ENCODE measurements around the gene CIAO3. TPM values are rescaled to one million over a fixed set of nuclear protein-coding genes. Genes with fewer than 3 reads are reported as not detected.
A peak's percentile ranks its signal among the peaks of the same experiment; 100 is the strongest.

Gene CIAO3
- total RNA-seq, 1 experiment from 2014 or later, result 44.5 TPM

GRCh38 chr16:725463-726187 lies 15.2 kb downstream of the CIAO3 start:
- H3K9me3 ChIP-seq, result no peaks in the 10 kb centered on the region
- H3K36me3 ChIP-seq (ENCODE audit: control insufficient read depth, insufficient read depth, low read length), result no peaks in the 10 kb centered on the region
- Mint-ChIP-seq H3K36me3 (ENCODE audit: insufficient read depth, unreplicated experiment) (peaks cover 11% of the 10 kb centered on the region), H3K27ac (ENCODE audit: unreplicated experiment) (no peak overlapping the region), H3K27me3 (ENCODE audit: insufficient read depth, unreplicated experiment) (no peaks in the 10 kb centered on the region), H3K4me1 (ENCODE audit: low read depth, unreplicated experiment) (no peaks in the 10 kb centered on the region), H3K9me3 (ENCODE audit: unreplicated experiment) (no peaks in the 10 kb centered on the region), H3K4me3 (ENCODE audit: unreplicated experiment) (peak overlapping the region; percentile 64)
- peaks cover 11% of the 10 kb centered on the region for H3K4me1 ChIP-seq
- BruUV-seq (replicated peaks), result no TSS peak
- CTCF ChIA-PET, result interaction anchor here (0.9 to 1.5 kb wide), 2 partner anchors 10 to 19 kb away, joined by 3 to 4 read pairs; no protein-coding TSS in a partner anchor
- no peak overlapping the region for H3K4me3 ChIP-seq (ENCODE audit: low read depth, low read length)
- POLR2A ChIA-PET, result no interaction called here
- H3K27me3 ChIP-seq (replicated peaks; ENCODE audit: control insufficient read depth, insufficient read depth, low read length), result no peaks in the 10 kb centered on the region
- intact Hi-C loops (cut with micrococcal nuclease; ENCODE audit: unreplicated experiment), result no loop called here
- DNase-seq, result no peak
- TF ChIP-seq CTCF (IDR thresholded peaks at IDR 0.05; ENCODE audit: insufficient read depth in 1 of 2, low read depth in 1 of 2, low read length in 1 of 2, severe bottlenecking in 1 of 2, unreplicated experiment in 1 of 2), result no peak

- Mint-ChIP-seq H3K36me3 (ENCODE audit: insufficient read depth, unreplicated experiment) (peaks cover 11% of the 10 kb centered on the region), H3K4me1 (ENCODE audit: low read depth, unreplicated experiment) (no peaks in the 10 kb centered on the region), H3K4me3 (ENCODE audit: unreplicated experiment) (no peak overlapping the region), H3K9me3 (ENCODE audit: unreplicated experiment) (no peaks in the 10 kb centered on the region), H3K27me3 (ENCODE audit: insufficient read depth, unreplicated experiment) (no peaks in the 10 kb centered on the region), H3K27ac (ENCODE audit: unreplicated experiment) (no peak overlapping the region)
- H3K4me1 ChIP-seq, result peaks cover 13% of the 10 kb centered on the region
- intact Hi-C loops (cut with micrococcal nuclease; ENCODE audit: unreplicated experiment), result no loop called here
- no peaks in the 10 kb centered on the region for H3K9me3 ChIP-seq
- H3K4me3 ChIP-seq (ENCODE audit: low read depth, low read length), result no peak overlapping the region
- ChIA-PET POLR2A (no interaction called here), CTCF (interaction anchor here (0.6 to 1.0 kb wide), 3 partner anchors 9 to 76 kb away, joined by 3 to 12 read pairs (median 3); no protein-coding TSS in a partner anchor)
- DNase-seq, result no peak
- H3K36me3 ChIP-seq (ENCODE audit: control insufficient read depth, insufficient read depth, low read length), result no peaks in the 10 kb centered on the region
- H3K27me3 ChIP-seq (replicated peaks; ENCODE audit: control insufficient read depth, insufficient read depth, low read length), result no peaks in the 10 kb centered on the region
- TF ChIP-seq CTCF (IDR thresholded peaks at IDR 0.05; ENCODE audit: insufficient read depth in 1 of 2, low read depth in 1 of 2, low read length in 1 of 2, severe bottlenecking in 1 of 2, unreplicated experiment in 1 of 2), result no peak
- BruUV-seq (replicated peaks), result no TSS peak
Measured at GRCh38 chr16:725041-725376, 15.8 kb downstream of the CIAO3 start.

GRCh38 chr16:724188-725040 lies 16.4 kb downstream of the CIAO3 start:
- no peak for DNase-seq
- H3K27ac Mint-ChIP-seq (ENCODE audit: unreplicated experiment), result no peak overlapping the region
- H3K4me1 Mint-ChIP-seq (ENCODE audit: low read depth, unreplicated experiment), result no peaks in the 10 kb centered on the region
- no peak overlapping the region for H3K4me3 ChIP-seq (ENCODE audit: low read depth, low read length)
- no peaks in the 10 kb centered on the region for H3K9me3 ChIP-seq
- H3K27me3 ChIP-seq (replicated peaks; ENCODE audit: control insufficient read depth, insufficient read depth, low read length), result no peaks in the 10 kb centered on the region
- peaks cover 17% of the 10 kb centered on the region for H3K4me1 ChIP-seq
- intact Hi-C loops (cut with micrococcal nuclease; ENCODE audit: unreplicated experiment), result no loop called here
- CTCF ChIA-PET, result interaction anchor here (0.6 to 1.0 kb wide), 4 partner anchors 8 to 76 kb away, joined by 3 to 12 read pairs (median 4); no protein-coding TSS in a partner anchor
- no peaks in the 10 kb centered on the region for H3K36me3 ChIP-seq (ENCODE audit: control insufficient read depth, insufficient read depth, low read length)
- TF ChIP-seq CTCF (IDR thresholded peaks at IDR 0.05; ENCODE audit: insufficient read depth in 1 of 2, low read depth in 1 of 2, low read length in 1 of 2, severe bottlenecking in 1 of 2, unreplicated experiment in 1 of 2), result no peak
- H3K9me3 Mint-ChIP-seq (ENCODE audit: unreplicated experiment), result no peaks in the 10 kb centered on the region
- H3K27me3 Mint-ChIP-seq (ENCODE audit: insufficient read depth, unreplicated experiment), result no peaks in the 10 kb centered on the region
- no peak overlapping the region for H3K4me3 Mint-ChIP-seq (ENCODE audit: unreplicated experiment)
- no TSS peak for BruUV-seq (replicated peaks)
- POLR2A ChIA-PET, result no interaction called here
- peaks cover 8% of the 10 kb centered on the region for H3K36me3 Mint-ChIP-seq (ENCODE audit: insufficient read depth, unreplicated experiment)
